Lower lobe of right lung (tissue), 2 donors: ENCODE data around the gene LHPP. TPM values are rescaled to one million over a fixed set of nuclear protein-coding genes. Genes with fewer than 3 reads are reported as not detected.
A peak's percentile ranks its signal among the peaks of the same experiment; 100 is the strongest.

Source experiments
- ATAC-seq, 2 donors: fragments of 200-7000 bp; cut with Tn5 transposase; one replicate each; pipeline ENCODE4 v1.9.1; 2020 to 2022; ENCODE audit warnings: mild to moderate bottlenecking in 2 of 2, moderate library complexity in 2 of 2
- DNase-seq: peaks from one replicate; pipeline ENCODE4 v3.0.0-alpha.2; 2020
- H3K27ac ChIP-seq: fragments of 200-600 bp; one replicate; pipeline ENCODE4 v1.8.0; 2022
- H3K27me3 ChIP-seq: fragments of 200-600 bp; one replicate; pipeline ENCODE4 v1.8.0; 2022; ENCODE audit warnings: low read depth
- H3K36me3 ChIP-seq: fragments of 200-600 bp; one replicate; pipeline ENCODE4 v1.8.0; 2022; ENCODE audit warnings: mild to moderate bottlenecking
- H3K4me1 ChIP-seq: fragments of 200-600 bp; one replicate; pipeline ENCODE4 v1.8.0; 2022
- H3K4me3 ChIP-seq: fragments of 200-600 bp; one replicate; pipeline ENCODE4 v1.8.0; 2022; ENCODE audit warnings: mild to moderate bottlenecking
- H3K9me3 ChIP-seq: fragments of 200-600 bp; one replicate; pipeline ENCODE4 v1.8.0; 2022
- CTCF ChIP-seq: fragments of 200-600 bp; IDR thresholded peaks from one replicate; pipeline ENCODE4 v1.8.0; 2022; ENCODE audit warnings: antibody characterized with exemption, mild to moderate bottlenecking
- intact Hi-C: fragments of 100-400 bp; cut with DNase I; formaldehyde crosslinking; loops from one replicate; pipeline ENCODE4 v1.11.0; 2022
- total RNA-seq: library from RNA; stranded (reverse); fragmentation: NEBNext Ultra II Directional; extraction: Animal tissue kit (Norgen Biotek cat#: 25700); gene quantifications from one replicate; pipeline ENCODE4 v1.2.1, GENCODE V29; 2021
- donor health status: DM: no; HTN: yes; CAD: no; lungs with severe emphysema.

The LHPP gene
- total RNA-seq, 1 donor from 2014 or later, result 17.8 TPM

- no peaks in the 10 kb centered on the region for H3K36me3 ChIP-seq
- no peak overlapping the region for H3K4me3 ChIP-seq
- TF ChIP-seq CTCF, result no peak
- peak overlapping the region; percentile 65 for H3K27ac ChIP-seq
- intact Hi-C loops, result no loop called here
- DNase-seq, result peak; percentile 34
- H3K27me3 ChIP-seq, result no peaks in the 10 kb centered on the region
- no peak for ATAC-seq
- no peaks in the 10 kb centered on the region for H3K9me3 ChIP-seq
- peaks cover 8% of the 10 kb centered on the region for H3K4me1 ChIP-seq
These were observed 97.9 kb downstream of the LHPP start for GRCh38 chr10:124559372-124560132.

GRCh38 chr10:124560377-124561105 lies 98.9 kb downstream of the LHPP start:
- H3K36me3 ChIP-seq, result no peaks in the 10 kb centered on the region
- no peaks in the 10 kb centered on the region for H3K9me3 ChIP-seq
- no peaks in the 10 kb centered on the region for H3K27me3 ChIP-seq
- H3K4me1 ChIP-seq, result peaks cover 8% of the 10 kb centered on the region
- H3K27ac ChIP-seq, result peak overlapping the region; percentile 65
- no peak for TF ChIP-seq CTCF
- ATAC-seq, result peak; percentile 52 to 61
- H3K4me3 ChIP-seq, result no peak overlapping the region
- DNase-seq, result peak; percentile 41
- intact Hi-C loops, result no loop called here

- Histone ChIP-seq H3K4me3 (no peak overlapping the region), H3K9me3 (no peaks in the 10 kb centered on the region), H3K36me3 (no peaks in the 10 kb centered on the region), H3K27me3 (no peaks in the 10 kb centered on the region), H3K27ac (peak overlapping the region; percentile 65), H3K4me1 (peaks cover 8% of the 10 kb centered on the region)
- ATAC-seq (no peak), DNase-seq (peak; percentile 20)
- intact Hi-C loops, result no loop called here
- TF ChIP-seq CTCF, result no peak
These were observed 99.6 kb downstream of the LHPP start for GRCh38 chr10:124561206-124561605.

- Histone ChIP-seq H3K27me3 (no peaks in the 10 kb centered on the region), H3K4me1 (peaks cover 8% of the 10 kb centered on the region), H3K36me3 (no peaks in the 10 kb centered on the region), H3K4me3 (no peak overlapping the region), H3K27ac (no peak overlapping the region), H3K9me3 (no peaks in the 10 kb centered on the region)
- no peak for TF ChIP-seq CTCF
- intact Hi-C loops, result no loop called here
- ATAC-seq (no peak), DNase-seq (no peak)
These were observed 100.9 kb downstream of the LHPP start for GRCh38 chr10:124562425-124563060.

GRCh38 chr10:124563320-124564040 lies 101.9 kb downstream of the LHPP start:
- Histone ChIP-seq H3K4me3 (no peak overlapping the region), H3K4me1 (peaks cover 8% of the 10 kb centered on the region), H3K36me3 (no peaks in the 10 kb centered on the region), H3K9me3 (no peaks in the 10 kb centered on the region), H3K27me3 (no peaks in the 10 kb centered on the region), H3K27ac (no peak overlapping the region)
- no peak for TF ChIP-seq CTCF
- ATAC-seq, result no peak
- no peak for DNase-seq
- intact Hi-C loops, result no loop called here
